WTC11 (cell line): ENCODE data around the gene COL13A1. TPM values are rescaled to one million over a fixed set of nuclear protein-coding genes. Genes with fewer than 3 reads are reported as not detected.

Experiments used
- ATAC-seq: fragments of 200-7000 bp; cut with Tn5 transposase; 2 replicates; pipeline ENCODE4 v1.10.0; 2021; ENCODE audit warnings: mild to moderate bottlenecking, moderate library complexity
- CTCF ChIA-PET: fragments of 300-600 bp; sonication (Branson Sonifier 250); formaldehyde crosslinking; loops from one replicate; lab custom pipeline; 2021; ENCODE audit warnings: antibody characterized with exemption; lab: Charles Lee
- POLR2A ChIA-PET: fragments of 350-600 bp; sonication (Branson Sonifier 250); formaldehyde crosslinking; loops from one replicate; lab custom pipeline; 2021; ENCODE audit warnings: antibody characterized with exemption; lab: Charles Lee
- DNase-seq: peaks from one replicate; pipeline ENCODE4 v3.0.0; 2021; ENCODE audit warnings: low spot score
- H3K27ac Mint-ChIP-seq: 2 replicates; pipeline ENCODE4 v1.8.0; 2021; ENCODE audit warnings: mixed read lengths
- H3K27me3 Mint-ChIP-seq: 2 replicates; pipeline ENCODE4 v1.8.0; 2021; ENCODE audit warnings: low read depth, mild to moderate bottlenecking, moderate library complexity, mixed read lengths
- H3K36me3 Mint-ChIP-seq: 2 replicates; pipeline ENCODE4 v1.8.0; 2021; ENCODE audit warnings: mixed read lengths
- H3K4me1 Mint-ChIP-seq: 2 replicates; pipeline ENCODE4 v1.8.0; 2022; ENCODE audit warnings: mixed read lengths
- H3K4me3 Mint-ChIP-seq: 2 replicates; pipeline ENCODE4 v1.8.0; 2021; ENCODE audit warnings: mild to moderate bottlenecking, moderate library complexity, mixed read lengths
- H3K9me3 Mint-ChIP-seq: 2 replicates; pipeline ENCODE4 v1.8.0; 2021; ENCODE audit warnings: mixed read lengths
- ESRRA ChIP-seq: sonication (generic); formaldehyde crosslinking; IDR thresholded peaks from 2 replicates; pipeline ENCODE4 v1.8.1; 2022; ENCODE audit warnings: mild to moderate bottlenecking, missing genetic modification reagents, borderline replicate concordance
- FOXP1 ChIP-seq: sonication (generic); formaldehyde crosslinking; IDR thresholded peaks from 2 replicates; pipeline ENCODE4 v1.8.0; 2022; ENCODE audit warnings: missing genetic modification reagents, mild to moderate bottlenecking, moderate library complexity, borderline replicate concordance
- GRHL2 ChIP-seq: fragments of 250-450 bp; sonication (Bioruptor Pico); IDR thresholded peaks from 2 replicates; pipeline ENCODE4 v1.8.0; 2022; ENCODE audit warnings: mild to moderate bottlenecking, moderate library complexity; ENCODE audit not compliant: insufficient replicate concordance, severe bottlenecking
- JUN ChIP-seq: sonication (generic); formaldehyde crosslinking; IDR thresholded peaks from 2 replicates; pipeline ENCODE4 v1.8.0; 2023; ENCODE audit warnings: mild to moderate bottlenecking, missing genetic modification reagents
- NFYB ChIP-seq: sonication (generic); formaldehyde crosslinking; conservative IDR thresholded peaks from 2 replicates; pipeline ENCODE4 v1.8.0; 2022; ENCODE audit warnings: low read depth, missing genetic modification reagents
- RORB ChIP-seq: fragments of 250-450 bp; sonication (Bioruptor Pico); IDR thresholded peaks from 2 replicates; pipeline ENCODE4 v1.9.0; 2021; ENCODE audit warnings: mild to moderate bottlenecking
- SMAD4 ChIP-seq: sonication (generic); formaldehyde crosslinking; IDR thresholded peaks from 2 replicates; pipeline ENCODE4 v1.8.0; 2022; ENCODE audit warnings: mild to moderate bottlenecking, missing genetic modification reagents
- TEAD1 ChIP-seq: sonication (generic); formaldehyde crosslinking; IDR thresholded peaks from 2 replicates; pipeline ENCODE4 v1.8.0; 2022; ENCODE audit warnings: mild to moderate bottlenecking, missing genetic modification reagents
- TEAD4 ChIP-seq: sonication (generic); formaldehyde crosslinking; IDR thresholded peaks from 2 replicates; pipeline ENCODE4 v1.8.0; 2022; ENCODE audit warnings: mild to moderate bottlenecking, missing genetic modification reagents
- TP53 ChIP-seq: sonication (generic); formaldehyde crosslinking; IDR thresholded peaks from 2 replicates; pipeline ENCODE4 v1.8.1; 2023; ENCODE audit warnings: mild to moderate bottlenecking, missing genetic modification reagents
- ZBTB21 ChIP-seq: sonication (generic); formaldehyde crosslinking; IDR thresholded peaks from 2 replicates; pipeline ENCODE4 v1.8.1; 2023; ENCODE audit warnings: mild to moderate bottlenecking, missing genetic modification reagents, borderline replicate concordance
- ZNF138 ChIP-seq: sonication (generic); formaldehyde crosslinking; conservative IDR thresholded peaks from 2 replicates; pipeline ENCODE4 v1.8.1; 2022; ENCODE audit warnings: mild to moderate bottlenecking, moderate library complexity, missing genetic modification reagents
- ZNF317 ChIP-seq: sonication (generic); formaldehyde crosslinking; IDR thresholded peaks from 2 replicates; pipeline ENCODE4 v1.8.1; 2023; ENCODE audit warnings: low read depth, mild to moderate bottlenecking, moderate library complexity, missing genetic modification reagents, borderline replicate concordance
- ZNF416 ChIP-seq: fragments of 250-450 bp; sonication (Bioruptor Pico); IDR thresholded peaks from 2 replicates; pipeline ENCODE4 v1.9.0; 2021; ENCODE audit warnings: mild to moderate bottlenecking, inconsistent platforms
- total RNA-seq: library from RNA; stranded (reverse); gene quantifications from 3 replicates; pipeline ENCODE4 v1.2.3, GENCODE V29; 2021
- TF ChIP-seq, protein P1 (sequence below): sonication (generic); formaldehyde crosslinking; IDR thresholded peaks from 2 replicates; pipeline ENCODE4 v1.8.0; 2022; ENCODE audit warnings: mild to moderate bottlenecking, missing genetic modification reagents
- TF ChIP-seq, protein P2 (sequence below): sonication (generic); formaldehyde crosslinking; conservative IDR thresholded peaks from 2 replicates; pipeline ENCODE4 v1.8.1; 2023; ENCODE audit warnings: mild to moderate bottlenecking, low read depth, missing genetic modification reagents, moderate library complexity
- TF ChIP-seq, protein P3 (sequence below): sonication (generic); formaldehyde crosslinking; IDR thresholded peaks from 2 replicates; pipeline ENCODE4 v1.8.0; 2023; ENCODE audit warnings: mild to moderate bottlenecking, missing genetic modification reagents
- TF ChIP-seq, protein P4 (sequence below): sonication (generic); formaldehyde crosslinking; IDR thresholded peaks from 2 replicates; pipeline ENCODE4 v1.8.1; 2022; ENCODE audit warnings: low read depth, missing genetic modification reagents, borderline replicate concordance
- TF ChIP-seq, protein P5 (sequence below): sonication (generic); formaldehyde crosslinking; IDR thresholded peaks from 2 replicates; pipeline ENCODE4 v1.8.1; 2023; ENCODE audit warnings: mild to moderate bottlenecking, missing genetic modification reagents
- TF ChIP-seq, protein P6 (sequence below): sonication (generic); formaldehyde crosslinking; IDR thresholded peaks from 2 replicates; pipeline ENCODE4 v1.8.1; 2023; ENCODE audit warnings: mild to moderate bottlenecking, missing genetic modification reagents
- TF ChIP-seq, protein P7 (sequence below): sonication (generic); formaldehyde crosslinking; IDR thresholded peaks from 2 replicates; pipeline ENCODE4 v1.8.1; 2023; ENCODE audit warnings: mild to moderate bottlenecking, moderate library complexity, missing genetic modification reagents

Gene COL13A1
- total RNA-seq, 1 experiment from 2014 or later, result 7.1 TPM

DNA sequence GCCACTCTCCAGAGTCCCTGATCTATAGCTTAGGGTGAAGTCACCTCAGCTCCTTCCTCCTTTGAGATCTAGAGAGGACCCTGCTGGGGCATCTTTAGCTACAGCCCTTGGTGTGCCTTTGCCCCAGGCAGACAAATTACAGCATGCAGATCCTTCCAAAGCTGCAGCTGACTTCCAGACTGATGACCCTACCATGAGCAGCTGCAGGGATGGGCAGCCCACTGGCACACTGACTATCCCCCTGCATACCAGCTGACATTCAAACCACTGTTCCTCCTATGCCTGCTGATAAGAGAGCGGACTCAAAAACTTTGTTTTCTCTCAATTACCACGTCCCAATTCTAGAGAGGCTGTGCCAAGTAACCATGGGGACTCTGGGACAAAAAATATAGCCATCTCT lies 70.6 kb downstream of the COL13A1 start:
- H3K27ac Mint-ChIP-seq, result no peak overlapping the region
- no peaks in the 10 kb centered on the region for H3K36me3 Mint-ChIP-seq
- CTCF ChIA-PET, result interaction anchor here (0.6 to 3.2 kb wide), 6 partner anchors 11 to 83 kb away, joined by 3 to 15 read pairs (median 7); no protein-coding TSS in a partner anchor
- TF ChIP-seq SMAD4 (CRISPR knock-in tag) (no peak), TP53 (CRISPR knock-in tag) (no peak), ZNF317 (no peak), ZNF138 (CRISPR knock-in tag) (no peak), JUN (CRISPR knock-in tag) (no peak), RORB (no peak), ESRRA (no peak)
- TF ChIP-seq, protein P1, sequence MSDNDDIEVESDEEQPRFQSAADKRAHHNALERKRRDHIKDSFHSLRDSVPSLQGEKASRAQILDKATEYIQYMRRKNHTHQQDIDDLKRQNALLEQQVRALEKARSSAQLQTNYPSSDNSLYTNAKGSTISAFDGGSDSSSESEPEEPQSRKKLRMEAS (CRISPR knock-in tag), result no peak
- TF ChIP-seq, protein P2, sequence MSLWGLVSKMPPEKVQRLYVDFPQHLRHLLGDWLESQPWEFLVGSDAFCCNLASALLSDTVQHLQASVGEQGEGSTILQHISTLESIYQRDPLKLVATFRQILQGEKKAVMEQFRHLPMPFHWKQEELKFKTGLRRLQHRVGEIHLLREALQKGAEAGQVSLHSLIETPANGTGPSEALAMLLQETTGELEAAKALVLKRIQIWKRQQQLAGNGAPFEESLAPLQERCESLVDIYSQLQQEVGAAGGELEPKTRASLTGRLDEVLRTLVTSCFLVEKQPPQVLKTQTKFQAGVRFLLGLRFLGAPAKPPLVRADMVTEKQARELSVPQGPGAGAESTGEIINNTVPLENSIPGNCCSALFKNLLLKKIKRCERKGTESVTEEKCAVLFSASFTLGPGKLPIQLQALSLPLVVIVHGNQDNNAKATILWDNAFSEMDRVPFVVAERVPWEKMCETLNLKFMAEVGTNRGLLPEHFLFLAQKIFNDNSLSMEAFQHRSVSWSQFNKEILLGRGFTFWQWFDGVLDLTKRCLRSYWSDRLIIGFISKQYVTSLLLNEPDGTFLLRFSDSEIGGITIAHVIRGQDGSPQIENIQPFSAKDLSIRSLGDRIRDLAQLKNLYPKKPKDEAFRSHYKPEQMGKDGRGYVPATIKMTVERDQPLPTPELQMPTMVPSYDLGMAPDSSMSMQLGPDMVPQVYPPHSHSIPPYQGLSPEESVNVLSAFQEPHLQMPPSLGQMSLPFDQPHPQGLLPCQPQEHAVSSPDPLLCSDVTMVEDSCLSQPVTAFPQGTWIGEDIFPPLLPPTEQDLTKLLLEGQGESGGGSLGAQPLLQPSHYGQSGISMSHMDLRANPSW (CRISPR knock-in tag), result no peak
- TF ChIP-seq, protein P3, sequence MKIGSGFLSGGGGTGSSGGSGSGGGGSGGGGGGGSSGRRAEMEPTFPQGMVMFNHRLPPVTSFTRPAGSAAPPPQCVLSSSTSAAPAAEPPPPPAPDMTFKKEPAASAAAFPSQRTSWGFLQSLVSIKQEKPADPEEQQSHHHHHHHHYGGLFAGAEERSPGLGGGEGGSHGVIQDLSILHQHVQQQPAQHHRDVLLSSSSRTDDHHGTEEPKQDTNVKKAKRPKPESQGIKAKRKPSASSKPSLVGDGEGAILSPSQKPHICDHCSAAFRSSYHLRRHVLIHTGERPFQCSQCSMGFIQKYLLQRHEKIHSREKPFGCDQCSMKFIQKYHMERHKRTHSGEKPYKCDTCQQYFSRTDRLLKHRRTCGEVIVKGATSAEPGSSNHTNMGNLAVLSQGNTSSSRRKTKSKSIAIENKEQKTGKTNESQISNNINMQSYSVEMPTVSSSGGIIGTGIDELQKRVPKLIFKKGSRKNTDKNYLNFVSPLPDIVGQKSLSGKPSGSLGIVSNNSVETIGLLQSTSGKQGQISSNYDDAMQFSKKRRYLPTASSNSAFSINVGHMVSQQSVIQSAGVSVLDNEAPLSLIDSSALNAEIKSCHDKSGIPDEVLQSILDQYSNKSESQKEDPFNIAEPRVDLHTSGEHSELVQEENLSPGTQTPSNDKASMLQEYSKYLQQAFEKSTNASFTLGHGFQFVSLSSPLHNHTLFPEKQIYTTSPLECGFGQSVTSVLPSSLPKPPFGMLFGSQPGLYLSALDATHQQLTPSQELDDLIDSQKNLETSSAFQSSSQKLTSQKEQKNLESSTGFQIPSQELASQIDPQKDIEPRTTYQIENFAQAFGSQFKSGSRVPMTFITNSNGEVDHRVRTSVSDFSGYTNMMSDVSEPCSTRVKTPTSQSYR (CRISPR knock-in tag), result no peak
- TF ChIP-seq, all 79 proteins: peak for 0
- Mint-ChIP-seq H3K9me3 (no peaks in the 10 kb centered on the region), H3K27me3 (peaks cover 8% of the 10 kb centered on the region), H3K4me1 (peaks cover 87% of the 10 kb centered on the region), H3K4me3 (no peak overlapping the region)
- DNase-seq, result no peak
- no peak for ATAC-seq
- POLR2A ChIA-PET, result no interaction called here

DNA sequence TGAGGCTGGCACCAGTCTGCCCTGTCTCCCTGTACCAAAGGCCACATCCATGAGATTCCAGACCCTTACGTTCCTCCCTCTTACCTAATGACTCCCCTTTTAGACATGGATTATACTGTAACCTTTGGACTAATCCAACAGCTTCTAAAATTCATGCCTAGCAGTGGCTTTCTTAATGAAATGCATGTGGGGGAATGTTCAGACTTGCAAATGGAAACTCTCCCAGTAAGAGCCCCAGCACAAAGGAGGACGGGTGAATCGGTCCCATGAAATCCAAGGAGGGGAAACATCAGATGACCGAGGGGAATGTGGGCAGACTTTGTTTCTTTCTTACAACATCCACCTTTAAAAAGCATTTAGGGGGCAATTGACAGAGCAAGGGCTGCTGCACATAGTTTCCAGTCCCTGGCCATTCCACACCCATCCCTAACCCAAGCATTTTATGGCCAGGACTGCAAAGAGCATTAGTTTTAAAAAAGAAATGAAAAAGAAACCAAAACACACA lies 71.5 kb downstream of the COL13A1 start:
- peak overlapping the region; percentile 38 for H3K27ac Mint-ChIP-seq
- DNase-seq (no peak), ATAC-seq (no peak)
- H3K27me3 Mint-ChIP-seq, result peaks cover 9% of the 10 kb centered on the region
- TF ChIP-seq ZNF416 (CRISPR knock-in tag), result no peak
- TF ChIP-seq ESRRA, result no peak
- TF ChIP-seq, protein P4, sequence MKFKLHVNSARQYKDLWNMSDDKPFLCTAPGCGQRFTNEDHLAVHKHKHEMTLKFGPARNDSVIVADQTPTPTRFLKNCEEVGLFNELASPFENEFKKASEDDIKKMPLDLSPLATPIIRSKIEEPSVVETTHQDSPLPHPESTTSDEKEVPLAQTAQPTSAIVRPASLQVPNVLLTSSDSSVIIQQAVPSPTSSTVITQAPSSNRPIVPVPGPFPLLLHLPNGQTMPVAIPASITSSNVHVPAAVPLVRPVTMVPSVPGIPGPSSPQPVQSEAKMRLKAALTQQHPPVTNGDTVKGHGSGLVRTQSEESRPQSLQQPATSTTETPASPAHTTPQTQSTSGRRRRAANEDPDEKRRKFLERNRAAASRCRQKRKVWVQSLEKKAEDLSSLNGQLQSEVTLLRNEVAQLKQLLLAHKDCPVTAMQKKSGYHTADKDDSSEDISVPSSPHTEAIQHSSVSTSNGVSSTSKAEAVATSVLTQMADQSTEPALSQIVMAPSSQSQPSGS (CRISPR knock-in tag), result no peak
- no peak for TF ChIP-seq ZBTB21 (CRISPR knock-in tag)
- TF ChIP-seq, protein P5, sequence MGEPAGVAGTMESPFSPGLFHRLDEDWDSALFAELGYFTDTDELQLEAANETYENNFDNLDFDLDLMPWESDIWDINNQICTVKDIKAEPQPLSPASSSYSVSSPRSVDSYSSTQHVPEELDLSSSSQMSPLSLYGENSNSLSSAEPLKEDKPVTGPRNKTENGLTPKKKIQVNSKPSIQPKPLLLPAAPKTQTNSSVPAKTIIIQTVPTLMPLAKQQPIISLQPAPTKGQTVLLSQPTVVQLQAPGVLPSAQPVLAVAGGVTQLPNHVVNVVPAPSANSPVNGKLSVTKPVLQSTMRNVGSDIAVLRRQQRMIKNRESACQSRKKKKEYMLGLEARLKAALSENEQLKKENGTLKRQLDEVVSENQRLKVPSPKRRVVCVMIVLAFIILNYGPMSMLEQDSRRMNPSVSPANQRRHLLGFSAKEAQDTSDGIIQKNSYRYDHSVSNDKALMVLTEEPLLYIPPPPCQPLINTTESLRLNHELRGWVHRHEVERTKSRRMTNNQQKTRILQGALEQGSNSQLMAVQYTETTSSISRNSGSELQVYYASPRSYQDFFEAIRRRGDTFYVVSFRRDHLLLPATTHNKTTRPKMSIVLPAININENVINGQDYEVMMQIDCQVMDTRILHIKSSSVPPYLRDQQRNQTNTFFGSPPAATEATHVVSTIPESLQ (CRISPR knock-in tag), result no peak
- TF ChIP-seq, protein P6, sequence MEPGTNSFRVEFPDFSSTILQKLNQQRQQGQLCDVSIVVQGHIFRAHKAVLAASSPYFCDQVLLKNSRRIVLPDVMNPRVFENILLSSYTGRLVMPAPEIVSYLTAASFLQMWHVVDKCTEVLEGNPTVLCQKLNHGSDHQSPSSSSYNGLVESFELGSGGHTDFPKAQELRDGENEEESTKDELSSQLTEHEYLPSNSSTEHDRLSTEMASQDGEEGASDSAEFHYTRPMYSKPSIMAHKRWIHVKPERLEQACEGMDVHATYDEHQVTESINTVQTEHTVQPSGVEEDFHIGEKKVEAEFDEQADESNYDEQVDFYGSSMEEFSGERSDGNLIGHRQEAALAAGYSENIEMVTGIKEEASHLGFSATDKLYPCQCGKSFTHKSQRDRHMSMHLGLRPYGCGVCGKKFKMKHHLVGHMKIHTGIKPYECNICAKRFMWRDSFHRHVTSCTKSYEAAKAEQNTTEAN (CRISPR knock-in tag), result no peak
- TF ChIP-seq JUN (CRISPR knock-in tag), result no peak
- no peak for TF ChIP-seq FOXP1 (CRISPR knock-in tag)
- TF ChIP-seq GRHL2 (CRISPR knock-in tag), result no peak
- TF ChIP-seq TEAD4 (CRISPR knock-in tag), result no peak
- no peak for TF ChIP-seq TEAD1
- no peak for TF ChIP-seq NFYB (CRISPR knock-in tag)
- TF ChIP-seq, protein P7, sequence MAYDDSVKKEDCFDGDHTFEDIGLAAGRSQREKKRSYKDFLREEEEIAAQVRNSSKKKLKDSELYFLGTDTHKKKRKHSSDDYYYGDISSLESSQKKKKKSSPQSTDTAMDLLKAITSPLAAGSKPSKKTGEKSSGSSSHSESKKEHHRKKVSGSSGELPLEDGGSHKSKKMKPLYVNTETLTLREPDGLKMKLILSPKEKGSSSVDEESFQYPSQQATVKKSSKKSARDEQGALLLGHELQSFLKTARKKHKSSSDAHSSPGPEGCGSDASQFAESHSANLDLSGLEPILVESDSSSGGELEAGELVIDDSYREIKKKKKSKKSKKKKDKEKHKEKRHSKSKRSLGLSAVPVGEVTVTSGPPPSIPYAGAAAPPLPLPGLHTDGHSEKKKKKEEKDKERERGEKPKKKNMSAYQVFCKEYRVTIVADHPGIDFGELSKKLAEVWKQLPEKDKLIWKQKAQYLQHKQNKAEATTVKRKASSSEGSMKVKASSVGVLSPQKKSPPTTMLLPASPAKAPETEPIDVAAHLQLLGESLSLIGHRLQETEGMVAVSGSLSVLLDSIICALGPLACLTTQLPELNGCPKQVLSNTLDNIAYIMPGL (CRISPR knock-in tag), result no peak
- peaks cover 87% of the 10 kb centered on the region for H3K4me1 Mint-ChIP-seq
- H3K4me3 Mint-ChIP-seq, result no peak overlapping the region
- ChIA-PET CTCF (interaction anchor here (1.2 to 1.5 kb wide), 4 partner anchors 10 to 74 kb away, joined by 3 to 11 read pairs (median 3); no protein-coding TSS in a partner anchor), POLR2A (interaction anchor here (0.7 kb wide), 1 partner anchor 38 kb away, joined by 3 read pairs; no protein-coding TSS in a partner anchor)
- no peaks in the 10 kb centered on the region for H3K36me3 Mint-ChIP-seq
- H3K9me3 Mint-ChIP-seq, result no peaks in the 10 kb centered on the region
